Upper lobe of right lung (tissue), 1 donor: Measurements from ENCODE around the gene SLC22A2. TPM values are rescaled to one million over a fixed set of nuclear protein-coding genes. Genes with fewer than 3 reads are reported as not detected.

ENCODE experiments used
- ATAC-seq: fragments of 200-7000 bp; cut with Tn5 transposase; one replicate; pipeline ENCODE4 v1.9.1; 2020; ENCODE audit warnings: mild to moderate bottlenecking, moderate library complexity
- DNase-seq: peaks from one replicate; pipeline ENCODE4 v3.0.0-alpha.2; 2020
- H3K27ac ChIP-seq: fragments of 200-600 bp; one replicate; pipeline ENCODE4 v1.8.0; 2022
- H3K27me3 ChIP-seq: fragments of 200-600 bp; one replicate; pipeline ENCODE4 v1.8.0; 2022; ENCODE audit warnings: mild to moderate bottlenecking
- H3K36me3 ChIP-seq: fragments of 200-600 bp; one replicate; pipeline ENCODE4 v1.8.0; 2022
- H3K4me1 ChIP-seq: fragments of 200-600 bp; one replicate; pipeline ENCODE4 v1.8.0; 2022
- H3K4me3 ChIP-seq: fragments of 200-600 bp; one replicate; pipeline ENCODE4 v1.8.0; 2022; ENCODE audit warnings: mild to moderate bottlenecking
- H3K9me3 ChIP-seq: fragments of 200-600 bp; one replicate; pipeline ENCODE4 v1.8.0; 2022
- intact Hi-C: fragments of 100-400 bp; cut with DNase I; formaldehyde crosslinking; loops from one replicate; pipeline ENCODE4 v1.11.0; 2022
- total RNA-seq: library from RNA; stranded (reverse); fragmentation: NEBNext Ultra II Directional; extraction: Animal tissue kit (Norgen Biotek cat#: 25700); gene quantifications from one replicate; pipeline ENCODE4 v1.2.1, GENCODE V29; 2021
- TF ChIP-seq, protein P1 (sequence below): fragments of 200-600 bp; IDR thresholded peaks from one replicate; pipeline ENCODE4 v1.8.0; 2022; ENCODE audit warnings: antibody characterized with exemption
- donor health status: DM: no; HTN: yes; CAD: no; lungs with severe emphysema.

The SLC22A2 gene
- total RNA-seq, 1 donor from 2014 or later: not detected

DNA sequence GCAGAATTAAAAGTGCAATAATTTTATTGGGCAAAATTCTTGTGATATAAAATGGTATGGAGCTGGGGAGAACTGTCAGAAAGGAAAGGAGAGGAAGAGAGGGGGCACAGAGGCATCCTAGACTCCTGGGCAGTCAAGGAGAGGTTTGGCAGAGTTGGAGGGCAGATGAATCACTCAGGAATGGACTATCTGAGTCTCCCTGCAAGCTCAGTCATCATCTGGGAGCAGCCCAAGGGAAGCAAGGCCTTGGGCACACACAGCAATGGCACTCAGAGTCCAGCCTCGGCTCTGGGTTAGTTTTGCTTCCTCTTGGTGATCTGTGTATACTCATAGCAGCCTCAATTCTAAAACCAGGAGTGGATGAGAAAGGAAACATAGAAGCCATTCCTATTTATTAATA lies 69.8 kb downstream of the SLC22A2 start:
- no peaks in the 10 kb centered on the region for H3K36me3 ChIP-seq
- no peaks in the 10 kb centered on the region for H3K9me3 ChIP-seq
- H3K4me3 ChIP-seq: no peak overlapping the region
- TF ChIP-seq, protein P1, sequence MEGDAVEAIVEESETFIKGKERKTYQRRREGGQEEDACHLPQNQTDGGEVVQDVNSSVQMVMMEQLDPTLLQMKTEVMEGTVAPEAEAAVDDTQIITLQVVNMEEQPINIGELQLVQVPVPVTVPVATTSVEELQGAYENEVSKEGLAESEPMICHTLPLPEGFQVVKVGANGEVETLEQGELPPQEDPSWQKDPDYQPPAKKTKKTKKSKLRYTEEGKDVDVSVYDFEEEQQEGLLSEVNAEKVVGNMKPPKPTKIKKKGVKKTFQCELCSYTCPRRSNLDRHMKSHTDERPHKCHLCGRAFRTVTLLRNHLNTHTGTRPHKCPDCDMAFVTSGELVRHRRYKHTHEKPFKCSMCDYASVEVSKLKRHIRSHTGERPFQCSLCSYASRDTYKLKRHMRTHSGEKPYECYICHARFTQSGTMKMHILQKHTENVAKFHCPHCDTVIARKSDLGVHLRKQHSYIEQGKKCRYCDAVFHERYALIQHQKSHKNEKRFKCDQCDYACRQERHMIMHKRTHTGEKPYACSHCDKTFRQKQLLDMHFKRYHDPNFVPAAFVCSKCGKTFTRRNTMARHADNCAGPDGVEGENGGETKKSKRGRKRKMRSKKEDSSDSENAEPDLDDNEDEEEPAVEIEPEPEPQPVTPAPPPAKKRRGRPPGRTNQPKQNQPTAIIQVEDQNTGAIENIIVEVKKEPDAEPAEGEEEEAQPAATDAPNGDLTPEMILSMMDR: no peak
- ATAC-seq (no peak), DNase-seq (no peak)
- intact Hi-C loops: no loop called here
- no peaks in the 10 kb centered on the region for H3K4me1 ChIP-seq
- H3K27ac ChIP-seq: no peak overlapping the region
- H3K27me3 ChIP-seq: no peaks in the 10 kb centered on the region

DNA sequence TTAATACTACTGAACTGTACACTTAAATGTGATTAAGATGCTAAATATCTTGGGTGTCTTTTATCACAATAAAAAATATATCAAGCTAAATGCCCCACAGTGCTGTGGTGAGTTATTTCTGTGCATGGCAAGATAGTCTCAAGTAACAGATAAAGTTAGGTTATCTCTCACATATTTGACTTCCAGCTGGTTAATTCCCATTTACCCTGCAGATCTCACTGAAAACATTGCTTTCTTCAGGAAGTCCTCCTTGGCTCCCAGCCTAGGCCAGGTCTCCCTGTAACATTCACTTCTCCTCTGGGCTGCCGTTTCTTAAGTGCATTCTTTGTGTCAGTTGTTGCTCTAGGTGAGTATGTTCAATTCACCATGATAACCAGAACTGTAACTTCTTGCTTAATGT lies 77.9 kb downstream of the SLC22A2 start:
- TF ChIP-seq, protein P1: no peak
- H3K36me3 ChIP-seq: no peaks in the 10 kb centered on the region
- no peaks in the 10 kb centered on the region for H3K9me3 ChIP-seq
- H3K4me3 ChIP-seq: no peak overlapping the region
- intact Hi-C loops: no loop called here
- DNase-seq (no peak), ATAC-seq (no peak)
- no peaks in the 10 kb centered on the region for H3K4me1 ChIP-seq
- no peak overlapping the region for H3K27ac ChIP-seq
- no peaks in the 10 kb centered on the region for H3K27me3 ChIP-seq

DNA sequence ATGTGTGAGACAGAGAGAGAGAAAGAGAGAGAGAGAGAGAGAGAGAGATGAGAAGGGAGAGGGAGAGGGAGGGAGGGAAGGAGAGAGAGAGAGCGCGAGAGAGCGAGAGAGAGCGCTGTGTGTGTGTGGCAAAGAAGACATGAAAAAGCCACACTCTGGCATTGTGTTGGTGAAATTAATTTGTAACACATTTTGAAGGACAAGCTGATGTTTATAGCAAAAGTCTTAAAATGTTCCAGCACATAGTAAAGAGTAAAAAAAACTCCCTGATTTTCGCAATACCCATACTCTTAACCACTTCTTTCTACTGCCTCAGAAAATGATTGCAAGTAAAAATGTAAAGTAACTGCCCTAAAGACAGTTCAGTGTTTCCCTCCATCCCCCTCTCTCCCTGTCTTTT lies 80.3 kb downstream of the SLC22A2 start:
- H3K9me3 ChIP-seq: no peaks in the 10 kb centered on the region
- H3K4me3 ChIP-seq: no peak overlapping the region
- no peak for DNase-seq
- H3K27me3 ChIP-seq: no peaks in the 10 kb centered on the region
- H3K27ac ChIP-seq: no peak overlapping the region
- TF ChIP-seq, protein P1: no peak
- ATAC-seq: no peak
- no peaks in the 10 kb centered on the region for H3K36me3 ChIP-seq
- H3K4me1 ChIP-seq: no peaks in the 10 kb centered on the region
- intact Hi-C loops: no loop called here

DNA sequence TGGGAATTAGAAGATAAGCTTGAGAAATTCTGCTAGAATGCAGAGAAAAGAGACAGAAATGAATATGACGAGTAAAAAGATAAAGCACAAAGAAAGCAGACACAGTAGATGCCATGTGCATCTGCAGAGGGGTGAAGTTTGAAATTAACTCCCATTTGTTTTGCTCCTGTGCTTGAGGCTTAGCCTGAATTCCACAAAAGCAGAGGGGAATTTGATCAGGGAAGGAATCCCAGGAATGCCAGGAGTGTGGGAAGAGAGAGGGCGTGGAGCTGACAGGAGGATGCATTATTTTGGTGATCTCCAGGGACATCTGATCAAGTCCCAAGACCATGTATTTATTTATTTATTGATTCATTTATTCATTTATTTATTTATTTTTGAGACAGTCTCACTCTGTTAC lies 81.4 kb downstream of the SLC22A2 start:
- H3K27me3 ChIP-seq: no peaks in the 10 kb centered on the region
- no peaks in the 10 kb centered on the region for H3K4me1 ChIP-seq
- no peaks in the 10 kb centered on the region for H3K9me3 ChIP-seq
- H3K36me3 ChIP-seq: no peaks in the 10 kb centered on the region
- TF ChIP-seq, protein P1: no peak
- ATAC-seq (no peak), DNase-seq (no peak)
- no peak overlapping the region for H3K27ac ChIP-seq
- H3K4me3 ChIP-seq: no peak overlapping the region
- intact Hi-C loops: no loop called here

DNA sequence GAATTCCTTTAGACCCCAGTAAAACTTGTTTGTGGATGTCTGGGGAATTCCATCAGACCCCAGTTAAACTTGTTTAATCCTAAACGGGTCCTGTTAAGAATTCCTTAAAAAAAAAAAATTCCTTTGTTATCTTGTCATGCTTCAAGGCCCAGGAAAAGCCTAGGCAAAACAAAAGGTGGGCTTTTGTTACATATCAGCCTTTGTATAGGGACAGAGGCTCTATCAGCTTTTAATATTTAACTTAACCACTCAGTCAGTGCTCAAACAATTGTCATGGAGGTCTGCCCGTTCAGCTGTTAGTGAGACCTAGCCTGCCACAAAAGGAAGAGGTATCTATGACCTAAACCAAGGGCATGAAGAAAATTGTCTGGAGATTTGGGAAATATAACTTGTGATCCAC lies 83.9 kb downstream of the SLC22A2 start:
- TF ChIP-seq, protein P1: no peak
- DNase-seq: no peak
- intact Hi-C loops: no loop called here
- Histone ChIP-seq H3K27ac (no peak overlapping the region), H3K4me3 (no peak overlapping the region), H3K36me3 (no peaks in the 10 kb centered on the region), H3K27me3 (no peaks in the 10 kb centered on the region), H3K4me1 (no peaks in the 10 kb centered on the region), H3K9me3 (no peaks in the 10 kb centered on the region)
- ATAC-seq: no peak

DNA sequence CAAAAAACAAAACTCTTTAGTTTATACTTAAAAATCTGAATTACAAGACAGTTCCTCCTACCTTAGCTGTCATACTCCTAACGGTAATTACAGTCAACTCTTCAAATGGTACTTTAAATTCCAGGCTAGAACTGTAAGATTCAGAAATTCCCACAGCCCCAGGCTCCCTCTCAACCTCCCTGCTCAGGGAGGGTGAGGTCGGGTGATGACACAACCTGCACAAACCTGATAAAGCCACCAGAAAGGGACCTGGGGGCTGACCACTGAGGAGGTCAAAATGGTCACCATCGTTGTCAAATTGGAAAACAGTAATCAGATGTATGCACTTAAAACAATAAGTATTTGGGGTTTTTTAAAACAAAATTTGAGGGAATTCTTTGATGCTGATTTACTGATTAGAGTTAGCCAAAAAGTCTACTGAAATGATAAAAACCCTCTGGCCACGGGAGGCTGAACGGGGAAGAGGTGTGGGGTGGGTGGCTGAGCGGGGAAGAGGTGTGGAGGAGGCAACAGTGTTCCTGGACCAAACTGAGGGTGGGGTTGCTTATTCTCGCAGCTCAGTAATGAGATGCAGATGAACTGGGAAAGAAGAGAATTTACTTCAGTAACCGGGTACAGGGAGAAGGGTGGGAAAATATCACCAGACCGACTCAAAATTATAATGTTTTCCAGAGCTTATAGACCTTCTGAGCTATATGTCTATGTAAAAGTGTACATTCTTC lies 84.7 kb downstream of the SLC22A2 start:
- no peak for ATAC-seq
- H3K4me1 ChIP-seq: no peaks in the 10 kb centered on the region
- no peaks in the 10 kb centered on the region for H3K27me3 ChIP-seq
- no peaks in the 10 kb centered on the region for H3K36me3 ChIP-seq
- H3K9me3 ChIP-seq: no peaks in the 10 kb centered on the region
- H3K4me3 ChIP-seq: no peak overlapping the region
- DNase-seq: no peak
- intact Hi-C loops: no loop called here
- TF ChIP-seq, protein P1: no peak
- no peak overlapping the region for H3K27ac ChIP-seq
